Omental fat pad (tissue), 4 donors: ENCODE data around the gene CYGB. TPM values are rescaled to one million over a fixed set of nuclear protein-coding genes. Genes with fewer than 3 reads are reported as not detected.
"Not testable (repeated sequence)": the region's sequence is repeated elsewhere in the genome, so short reads cannot be mapped to it uniquely, and the experiment has no call there.

Experiments
- ATAC-seq: fragments of 150-250 bp; one replicate; pipeline ENCODE4 v1.9.1; 2016; ENCODE audit warnings: mild to moderate bottlenecking, moderate library complexity; ENCODE audit not compliant: low FRiP score
- DNase-seq: peaks from one replicate; pipeline ENCODE4 v3.0.0-alpha.2; 2019; ENCODE audit warnings: low spot score
- total RNA-seq, 4 donors: library from RNA; depleted of rRNA; stranded (reverse); fragments of >200 nt; gene quantifications; one replicate each; pipeline ENCODE4 v1.1.0, GENCODE V29; 2016
- TF ChIP-seq, protein P1 (sequence below), 3 donors: fragments of 450-650 bp; IDR thresholded peaks; one replicate each; pipeline ENCODE4 v1.5.1; 2016 to 2017; ENCODE audit warnings: antibody characterized with exemption in 3 of 3, mild to moderate bottlenecking in 3 of 3, moderate library complexity in 2 of 3

The CYGB gene
- total RNA-seq, 4 donors from 2014 or later, result 18.9 to 46.2 (median 35.2) TPM

DNA sequence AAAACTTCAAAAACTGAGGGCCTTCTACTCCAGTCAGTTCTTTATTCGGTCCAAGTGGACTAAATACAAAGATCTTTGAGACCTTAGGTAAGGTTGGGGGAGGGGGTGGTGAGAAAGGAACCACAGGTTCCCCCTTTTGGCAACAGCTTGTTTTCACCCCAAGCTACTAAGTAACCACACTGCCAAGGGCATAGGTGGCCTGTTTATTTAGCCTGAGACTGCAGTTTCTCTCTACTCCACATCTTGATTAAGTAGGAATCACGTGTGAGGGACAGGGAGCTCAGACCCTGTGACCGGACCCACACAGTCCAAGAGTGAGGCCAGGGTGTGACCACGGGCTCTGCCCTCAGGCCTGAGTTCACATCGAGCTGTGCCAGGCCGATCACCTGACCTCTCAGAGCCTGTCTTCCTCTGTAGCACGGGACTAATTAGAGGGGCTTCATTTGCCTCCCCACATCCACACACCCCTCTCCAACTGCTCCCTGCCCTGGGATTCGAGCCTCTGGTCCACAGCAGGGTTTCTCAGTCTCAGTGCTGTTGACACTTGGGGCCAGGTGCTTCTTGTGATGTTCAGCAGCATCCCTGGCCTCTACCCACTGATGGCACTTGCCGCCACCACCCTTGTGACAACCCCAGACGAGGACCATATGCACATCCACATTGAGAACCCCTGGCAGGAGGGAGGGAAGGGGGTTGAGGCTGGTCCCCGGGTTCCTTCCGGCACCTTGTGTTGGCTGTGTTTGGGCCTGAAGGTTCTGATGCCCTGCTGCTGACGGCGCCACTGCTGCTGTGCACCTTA is 30.3 kb upstream of the CYGB start:
- DNase-seq (no peak), ATAC-seq (peak; percentile 12)
- TF ChIP-seq, protein P1, sequence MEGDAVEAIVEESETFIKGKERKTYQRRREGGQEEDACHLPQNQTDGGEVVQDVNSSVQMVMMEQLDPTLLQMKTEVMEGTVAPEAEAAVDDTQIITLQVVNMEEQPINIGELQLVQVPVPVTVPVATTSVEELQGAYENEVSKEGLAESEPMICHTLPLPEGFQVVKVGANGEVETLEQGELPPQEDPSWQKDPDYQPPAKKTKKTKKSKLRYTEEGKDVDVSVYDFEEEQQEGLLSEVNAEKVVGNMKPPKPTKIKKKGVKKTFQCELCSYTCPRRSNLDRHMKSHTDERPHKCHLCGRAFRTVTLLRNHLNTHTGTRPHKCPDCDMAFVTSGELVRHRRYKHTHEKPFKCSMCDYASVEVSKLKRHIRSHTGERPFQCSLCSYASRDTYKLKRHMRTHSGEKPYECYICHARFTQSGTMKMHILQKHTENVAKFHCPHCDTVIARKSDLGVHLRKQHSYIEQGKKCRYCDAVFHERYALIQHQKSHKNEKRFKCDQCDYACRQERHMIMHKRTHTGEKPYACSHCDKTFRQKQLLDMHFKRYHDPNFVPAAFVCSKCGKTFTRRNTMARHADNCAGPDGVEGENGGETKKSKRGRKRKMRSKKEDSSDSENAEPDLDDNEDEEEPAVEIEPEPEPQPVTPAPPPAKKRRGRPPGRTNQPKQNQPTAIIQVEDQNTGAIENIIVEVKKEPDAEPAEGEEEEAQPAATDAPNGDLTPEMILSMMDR (IDR thresholded peaks at IDR 0.05), result no peak

DNA sequence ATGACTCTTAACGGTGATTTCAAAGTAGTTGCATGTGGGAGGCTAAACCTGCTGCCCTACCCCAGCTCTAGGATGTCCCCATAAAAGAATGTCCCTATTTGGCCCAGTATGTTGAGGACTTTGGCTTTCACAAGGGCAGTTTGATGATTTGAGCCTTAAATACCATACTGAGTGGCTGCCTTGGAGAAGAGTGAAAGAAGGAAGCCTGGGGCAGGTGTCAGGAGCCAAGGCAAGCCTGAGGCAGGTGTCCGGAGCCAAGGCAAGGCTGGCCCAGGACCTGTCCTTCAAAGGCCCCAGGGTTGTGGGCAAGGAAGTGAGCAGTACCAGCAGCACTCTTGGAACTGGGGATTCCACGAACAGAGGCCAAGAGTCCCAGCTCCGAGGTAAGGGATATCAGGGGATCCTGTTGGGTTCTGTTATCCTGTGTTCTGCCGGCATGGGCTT is 29.5 kb upstream of the CYGB start:
- TF ChIP-seq, protein P1 (IDR thresholded peaks at IDR 0.05), result no peak
- no peak for ATAC-seq
- DNase-seq, result no peak

DNA sequence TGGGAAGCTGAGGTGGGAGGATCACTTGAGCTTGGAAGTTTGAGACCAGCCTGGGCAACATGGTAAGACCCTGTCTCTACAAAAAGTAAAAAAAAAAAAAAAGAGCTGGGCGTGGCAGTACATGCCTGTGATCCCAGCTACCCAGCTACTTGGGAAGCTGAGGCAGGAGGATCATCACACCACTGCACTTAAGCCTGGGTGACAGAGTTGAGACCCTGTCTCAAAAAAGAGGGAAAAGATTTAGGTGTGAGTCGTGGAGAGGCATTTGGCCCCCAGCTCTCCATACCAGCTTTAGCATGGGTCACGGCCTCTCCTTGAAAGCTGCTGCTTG is 29.1 kb upstream of the CYGB start:
- no peak for ATAC-seq
- DNase-seq, result no peak
- TF ChIP-seq, protein P1 (IDR thresholded peaks at IDR 0.05), result no peak

DNA sequence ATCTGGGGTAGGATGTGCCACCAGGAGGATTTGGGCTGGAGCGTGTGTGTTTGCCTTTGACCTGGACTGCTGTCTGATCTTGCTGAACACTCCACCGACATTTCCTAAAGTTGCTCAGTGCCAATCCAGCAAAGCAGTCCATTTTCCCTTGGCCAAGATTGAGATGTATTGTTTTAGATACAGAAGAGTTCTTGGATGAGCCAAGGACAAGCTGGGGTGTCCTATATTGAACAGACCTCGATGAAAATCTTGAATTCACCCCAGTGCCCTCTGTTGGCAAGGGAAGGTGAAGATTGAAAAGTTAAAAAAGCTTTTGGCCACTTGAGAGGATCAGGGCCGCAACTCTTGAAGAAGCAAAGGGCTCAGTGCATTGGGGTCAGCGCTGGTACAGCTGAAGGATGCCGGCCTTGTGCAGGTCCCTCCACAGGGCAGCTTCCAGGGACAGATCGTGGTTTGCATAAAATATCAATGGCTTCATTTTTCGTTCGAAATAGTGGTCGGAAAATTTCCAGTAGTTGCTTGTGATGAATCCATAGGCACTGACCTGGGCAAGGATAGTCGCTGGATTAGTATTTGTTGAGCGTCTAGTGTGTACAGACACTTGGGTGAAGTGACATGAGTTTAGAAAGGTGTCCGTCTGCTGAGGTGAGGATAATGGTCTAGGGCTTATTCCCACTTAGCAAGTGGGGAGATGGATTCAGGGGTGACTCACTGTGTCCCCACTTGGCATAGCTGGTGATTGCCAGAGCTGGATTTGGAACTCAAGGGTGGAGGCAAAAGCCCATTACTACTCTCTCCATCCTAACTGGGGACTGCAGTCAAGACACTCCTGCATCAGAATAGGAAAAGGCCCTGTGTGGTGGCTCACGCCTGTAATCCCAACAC is 28.5 kb upstream of the CYGB start:
- DNase-seq, result no peak
- no peak for ATAC-seq
- TF ChIP-seq, protein P1 (IDR thresholded peaks at IDR 0.05), result no peak

DNA sequence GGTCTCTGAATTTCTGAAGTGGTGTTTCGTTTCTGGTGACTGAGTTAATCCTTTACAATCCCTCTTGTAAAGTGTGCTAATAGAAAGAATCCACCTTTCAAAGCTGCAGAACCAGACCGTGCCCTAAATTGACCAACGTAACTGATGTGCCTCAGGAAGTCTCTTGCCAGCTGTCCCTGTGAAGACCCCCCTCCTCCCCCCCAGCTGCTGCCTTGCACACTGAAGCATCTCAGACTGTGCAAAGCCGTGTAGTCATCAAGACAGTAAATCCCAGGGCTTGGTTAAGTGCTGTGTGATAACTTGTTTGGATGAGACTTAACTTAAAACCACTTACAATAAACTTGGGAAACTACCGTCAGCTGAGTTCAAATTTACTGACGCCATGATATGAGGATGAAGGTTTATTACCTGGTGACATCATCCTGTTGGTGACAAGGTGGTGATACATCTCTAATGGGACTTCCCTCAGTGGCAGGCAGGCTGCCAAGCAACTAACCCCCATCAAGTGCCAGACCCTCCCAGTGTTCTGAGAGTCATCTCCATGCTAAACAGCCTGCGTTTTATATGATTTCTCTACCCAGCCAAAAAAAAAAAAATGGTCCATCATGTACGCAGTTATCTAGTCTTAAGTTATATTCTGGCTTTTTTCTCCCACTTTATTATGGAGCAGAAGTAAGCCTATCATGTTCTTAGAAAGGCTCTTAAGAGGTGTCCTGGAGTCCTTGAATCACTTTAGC is 27.6 kb upstream of the CYGB start:
- ATAC-seq, result not testable (repeated sequence)

DNA sequence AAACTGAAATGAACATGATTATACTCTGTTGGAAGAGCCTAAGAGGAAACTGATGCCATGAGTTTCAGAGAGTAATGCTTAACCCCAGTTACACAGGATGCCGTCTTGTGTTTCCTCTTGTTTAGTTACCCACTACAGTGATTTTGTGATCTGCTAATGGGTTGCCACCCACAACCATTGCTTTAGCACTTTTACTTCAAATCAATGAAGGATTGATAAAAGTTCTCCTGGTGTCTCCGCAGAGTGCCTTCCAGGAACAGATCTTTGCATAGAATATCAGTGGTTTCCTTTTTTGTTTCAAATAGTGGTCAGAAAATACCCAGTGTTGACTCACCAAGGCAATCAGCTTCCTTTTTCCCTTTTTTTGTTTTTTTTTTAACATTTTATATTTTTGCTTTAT is 25.9 kb upstream of the CYGB start:
- not testable (repeated sequence) for DNase-seq, ATAC-seq

More for the DNA sequence above, 27.6 kb upstream of the CYGB start:
- not testable (repeated sequence) for DNase-seq

DNA sequence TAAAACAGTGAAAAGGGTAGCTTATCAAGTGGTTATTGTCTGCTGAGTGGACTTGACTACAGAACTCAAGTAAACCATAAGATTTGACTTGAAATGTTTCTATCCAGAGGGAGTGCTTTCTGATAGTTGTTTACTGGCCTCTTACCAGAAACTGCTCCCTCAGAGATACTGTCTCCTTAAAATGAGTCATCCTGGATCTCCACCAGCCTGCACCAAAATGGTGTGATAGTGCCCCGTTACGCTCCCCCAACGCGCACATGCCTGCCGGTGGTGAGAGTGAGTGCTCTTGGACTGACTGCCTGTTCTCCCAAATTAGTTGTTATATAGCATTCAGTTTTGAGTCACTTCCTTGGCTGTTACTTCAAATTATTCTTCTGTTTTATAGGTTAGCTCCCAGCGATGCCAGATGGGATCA is 25.2 kb upstream of the CYGB start:
- ATAC-seq, result peak; percentile 81
- peak; percentile 45 for DNase-seq
- TF ChIP-seq, protein P1 (IDR thresholded peaks at IDR 0.05), result no peak
